Measurements from ENCODE around the gene URI1. TPM values are rescaled to one million over a fixed set of nuclear protein-coding genes. Genes with fewer than 3 reads are reported as not detected.

The URI1 gene
- total RNA-seq, 6 donors from 2014 or later = 23.3 to 56.7 (median 40.3) TPM

DNA sequence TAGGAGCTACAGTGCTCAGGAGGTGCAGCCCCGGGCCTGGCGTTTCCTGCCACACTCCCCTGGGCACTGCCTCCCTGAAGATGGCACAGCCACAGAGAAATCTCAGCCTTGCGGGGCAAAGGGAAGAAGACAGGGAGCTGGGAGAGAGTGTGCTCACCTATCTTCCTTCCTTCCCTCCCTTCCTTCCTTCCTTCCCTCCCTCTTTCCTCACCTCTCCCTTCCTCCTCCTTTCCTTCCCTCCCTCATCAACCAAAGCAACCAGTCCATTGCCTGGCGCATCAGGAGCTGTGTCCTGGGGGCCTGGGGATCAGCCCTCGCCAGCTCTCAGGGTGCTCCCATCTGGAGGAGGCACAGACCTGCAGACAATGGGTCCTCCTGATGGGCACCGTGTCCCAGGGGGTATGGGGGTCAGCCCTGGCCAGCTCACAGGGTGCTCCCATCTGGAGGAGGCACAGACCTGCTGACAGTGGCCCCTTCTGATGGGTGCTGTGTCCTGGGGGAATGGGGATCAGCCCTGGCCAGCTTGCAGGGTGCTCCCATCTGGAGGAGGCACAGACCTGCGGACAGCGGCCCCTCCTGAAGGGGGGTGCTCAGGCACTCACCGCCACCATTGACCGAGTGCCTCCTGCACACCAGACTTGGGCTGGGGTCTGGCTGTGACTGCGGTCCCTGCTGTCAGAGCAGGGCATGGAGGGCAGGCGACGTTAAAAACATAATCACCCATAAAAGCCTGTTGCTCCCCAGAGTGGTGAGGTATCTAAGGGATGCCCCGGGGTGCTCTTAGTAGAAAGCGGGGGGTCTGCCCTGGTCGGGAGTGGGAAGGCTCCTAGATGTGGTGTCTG, 120.2 kb downstream of the URI1 start:
- Histone ChIP-seq H3K27ac (no peak overlapping the region), H3K4me1 (no peaks in the 10 kb centered on the region), H3K9me3 (no peaks in the 10 kb centered on the region), H3K27me3 (peaks cover 0 to 4% (median 0%) of the 10 kb centered on the region in 4 donors), H3K36me3 (no peaks in the 10 kb centered on the region), H3K4me3 (no peak overlapping the region)
- TF ChIP-seq POLR2AphosphoS5 (IDR thresholded peaks at IDR 0.05) (no peak), POLR2A (IDR thresholded peaks at IDR 0.05) (no peak), EP300 (IDR thresholded peaks at IDR 0.05) (no peak)
- TF ChIP-seq, protein P1, sequence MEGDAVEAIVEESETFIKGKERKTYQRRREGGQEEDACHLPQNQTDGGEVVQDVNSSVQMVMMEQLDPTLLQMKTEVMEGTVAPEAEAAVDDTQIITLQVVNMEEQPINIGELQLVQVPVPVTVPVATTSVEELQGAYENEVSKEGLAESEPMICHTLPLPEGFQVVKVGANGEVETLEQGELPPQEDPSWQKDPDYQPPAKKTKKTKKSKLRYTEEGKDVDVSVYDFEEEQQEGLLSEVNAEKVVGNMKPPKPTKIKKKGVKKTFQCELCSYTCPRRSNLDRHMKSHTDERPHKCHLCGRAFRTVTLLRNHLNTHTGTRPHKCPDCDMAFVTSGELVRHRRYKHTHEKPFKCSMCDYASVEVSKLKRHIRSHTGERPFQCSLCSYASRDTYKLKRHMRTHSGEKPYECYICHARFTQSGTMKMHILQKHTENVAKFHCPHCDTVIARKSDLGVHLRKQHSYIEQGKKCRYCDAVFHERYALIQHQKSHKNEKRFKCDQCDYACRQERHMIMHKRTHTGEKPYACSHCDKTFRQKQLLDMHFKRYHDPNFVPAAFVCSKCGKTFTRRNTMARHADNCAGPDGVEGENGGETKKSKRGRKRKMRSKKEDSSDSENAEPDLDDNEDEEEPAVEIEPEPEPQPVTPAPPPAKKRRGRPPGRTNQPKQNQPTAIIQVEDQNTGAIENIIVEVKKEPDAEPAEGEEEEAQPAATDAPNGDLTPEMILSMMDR (IDR thresholded peaks at IDR 0.05) = no peak
- 82 to 87% methylated on average over 10 to 16 of the region's 16 CpGs for WGBS, 2 donors
- no peak for ATAC-seq (ENCODE audit: low FRiP score in 2 of 2)
- DNase-seq = no peak

DNA sequence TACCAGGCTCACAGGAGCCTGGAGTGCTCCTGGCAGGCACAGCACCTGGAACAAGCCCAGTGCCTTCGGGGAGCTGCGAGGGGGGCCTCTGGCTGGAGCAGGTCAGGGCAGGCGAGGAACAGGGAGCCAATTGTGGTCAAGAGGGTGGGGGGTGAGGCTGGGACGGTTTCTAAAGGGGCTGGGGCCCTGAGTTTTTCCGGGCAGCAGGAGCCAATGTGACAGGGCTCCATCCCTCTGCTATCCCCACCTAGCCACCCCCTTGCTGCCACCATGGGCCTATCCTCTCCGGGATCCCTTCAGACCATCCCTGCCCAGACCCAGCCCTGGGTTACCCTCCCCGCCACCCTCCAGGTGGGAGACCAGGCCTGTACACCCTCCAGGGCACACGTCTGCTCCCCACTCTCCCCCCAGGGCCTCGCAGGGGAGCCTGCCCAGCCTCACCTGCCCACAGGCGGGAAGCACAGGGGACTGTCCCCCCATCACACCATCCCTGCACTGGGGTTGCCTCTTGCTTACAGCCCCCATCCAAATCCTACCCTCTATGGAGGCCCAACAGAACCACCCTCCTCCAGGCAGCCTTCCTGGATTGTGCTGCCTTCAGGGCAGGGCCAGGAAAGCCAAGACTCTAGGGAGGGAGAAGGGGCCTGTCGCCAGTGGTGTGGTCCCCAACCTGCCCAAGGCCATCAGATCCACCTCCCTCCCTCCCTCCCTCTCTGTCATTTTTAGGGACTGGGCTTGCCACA, 121.0 kb downstream of the URI1 start:
- Histone ChIP-seq H3K4me3 (no peak overlapping the region), H3K4me1 (no peaks in the 10 kb centered on the region), H3K27ac (no peak overlapping the region), H3K36me3 (no peaks in the 10 kb centered on the region), H3K9me3 (no peaks in the 10 kb centered on the region), H3K27me3 (peaks cover 0 to 4% (median 0%) of the 10 kb centered on the region in 4 donors)
- DNase-seq = peak in 1 of 2 donors; percentile 49
- TF ChIP-seq EP300 (IDR thresholded peaks at IDR 0.05) (no peak), POLR2A (IDR thresholded peaks at IDR 0.05) (no peak), POLR2AphosphoS5 (IDR thresholded peaks at IDR 0.05) (no peak)
- TF ChIP-seq, protein P1 (IDR thresholded peaks at IDR 0.05) = no peak
- peak in 1 of 2 donors; percentile 6 for ATAC-seq (ENCODE audit: low FRiP score in 2 of 2)
- WGBS, 2 donors = 81 to 88% methylated on average over 7 to 11 of the region's 11 CpGs

DNA sequence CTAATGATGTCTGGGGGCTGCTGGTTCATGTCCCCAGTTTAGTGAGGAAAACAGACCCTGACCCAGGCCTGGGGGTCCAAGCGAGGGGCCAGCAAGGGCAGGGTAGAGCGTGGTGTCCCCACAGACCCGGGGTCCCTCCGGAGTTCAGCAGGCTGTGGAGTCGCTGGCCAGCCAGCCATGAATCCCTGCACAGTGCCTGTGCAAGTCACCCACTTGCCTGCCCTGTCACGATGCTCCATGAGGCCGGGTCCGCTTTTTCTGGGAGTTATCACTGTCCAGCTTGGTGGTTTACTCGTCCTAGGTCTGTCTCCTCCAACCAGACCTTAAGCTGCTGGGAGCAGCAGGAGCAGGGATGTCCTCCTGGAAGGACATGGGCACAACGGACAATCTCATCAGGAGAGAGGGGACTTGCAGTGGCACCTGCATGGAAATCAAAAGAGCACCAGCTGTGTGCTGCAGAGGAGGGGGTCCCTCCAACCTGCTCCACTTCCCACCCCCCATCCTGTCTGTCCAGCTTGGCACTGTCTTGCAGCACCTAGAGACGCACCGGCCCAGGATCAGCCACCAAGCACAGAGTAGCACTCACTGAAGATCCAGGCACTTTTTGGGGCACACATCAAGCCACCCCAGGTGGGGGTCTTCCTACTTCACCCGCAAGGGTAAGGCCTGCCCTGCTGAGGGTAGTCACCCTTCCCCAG, 121.8 kb downstream of the URI1 start:
- Histone ChIP-seq H3K4me1 (no peaks in the 10 kb centered on the region), H3K27me3 (peaks cover 0 to 4% (median 0%) of the 10 kb centered on the region in 4 donors), H3K4me3 (no peak overlapping the region), H3K9me3 (no peaks in the 10 kb centered on the region), H3K27ac (no peak overlapping the region), H3K36me3 (no peaks in the 10 kb centered on the region)
- DNase-seq (no peak), ATAC-seq (ENCODE audit: low FRiP score in 2 of 2) (no peak)
- 84 to 93% methylated on average over 10 to 13 of the region's 13 CpGs for WGBS, 2 donors
- no peak for TF ChIP-seq POLR2AphosphoS5 (IDR thresholded peaks at IDR 0.05)
- TF ChIP-seq EP300 (IDR thresholded peaks at IDR 0.05) = no peak
- TF ChIP-seq POLR2A (IDR thresholded peaks at IDR 0.05) = no peak
- TF ChIP-seq, protein P1 (IDR thresholded peaks at IDR 0.05) = no peak

DNA sequence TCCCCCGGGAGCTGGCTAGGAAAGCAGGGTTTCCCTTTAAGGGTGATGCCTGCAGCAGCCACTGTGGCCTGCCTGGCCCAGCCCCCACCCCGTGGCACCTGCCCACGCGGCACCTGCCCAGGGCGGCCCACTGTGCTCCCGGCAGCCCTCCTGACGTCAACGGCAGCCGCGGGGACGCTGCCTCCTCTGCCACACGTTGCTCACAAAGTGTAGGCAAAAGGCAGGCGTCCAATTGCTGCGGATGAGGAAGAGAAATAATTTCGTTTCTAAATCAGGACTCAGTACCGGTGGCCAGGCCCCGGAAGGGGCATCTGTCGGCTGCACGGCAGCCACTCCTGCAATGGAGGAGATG, 122.3 kb downstream of the URI1 start:
- Histone ChIP-seq H3K36me3 (no peaks in the 10 kb centered on the region), H3K27me3 (peaks cover 0 to 4% (median 0%) of the 10 kb centered on the region in 4 donors), H3K4me1 (no peaks in the 10 kb centered on the region), H3K27ac (no peak overlapping the region), H3K9me3 (no peaks in the 10 kb centered on the region), H3K4me3 (no peak overlapping the region)
- TF ChIP-seq POLR2AphosphoS5 (IDR thresholded peaks at IDR 0.05) (no peak), POLR2A (IDR thresholded peaks at IDR 0.05) (no peak), EP300 (IDR thresholded peaks at IDR 0.05) (no peak)
- TF ChIP-seq, protein P1 (IDR thresholded peaks at IDR 0.05) = no peak
- ATAC-seq (ENCODE audit: low FRiP score in 2 of 2) (no peak), DNase-seq (peak in 1 of 2 donors; percentile 61)
- WGBS, 2 donors = 71 to 73% methylated on average over 8 to 19 of the region's 19 CpGs
